HK-2 (cell line): ENCODE data around the gene CARD9.
"Not testable (repeated sequence)": the region's sequence is repeated elsewhere in the genome, so short reads cannot be mapped to it uniquely, and the experiment has no call there.

Experiments
- DNase-seq: peaks from one replicate; pipeline ENCODE4 v3.0.0-alpha.2; 2018; ENCODE audit not compliant: unreplicated experiment

CARD9 gene

GRCh38 chr9:136363949-136364748 lies 9.3 kb downstream of the CARD9 start:
- no peak for DNase-seq

- DNase-seq = peak; percentile 99
These were observed 10.1 kb downstream of the CARD9 start, which contains the start of gene DNLZ for GRCh38 chr9:136363106-136363948. TSS of gene DNLZ (minus strand) at chr9:136363744. CDS start at chr9:136363714, 30 bp downstream.

GRCh38 chr9:136362450-136362784 lies 11.1 kb downstream of the CARD9 start:
- no peak for DNase-seq

GRCh38 chr9:136361754-136362449 lies 11.6 kb downstream of the CARD9 start:
- DNase-seq = no peak

- DNase-seq = no peak
These were observed 12.3 kb downstream of the CARD9 start for GRCh38 chr9:136361047-136361753.

- no peak for DNase-seq
These were observed 13.4 kb downstream of the CARD9 start for GRCh38 chr9:136359774-136360718.

- no peak for DNase-seq
These were observed 14.6 kb downstream of the CARD9 start for GRCh38 chr9:136358888-136359287.

GRCh38 chr9:136358016-136358415 lies 15.5 kb downstream of the CARD9 start:
- DNase-seq = no peak

GRCh38 chr9:136357202-136357725 lies 16.2 kb downstream of the CARD9 start:
- no peak for DNase-seq

GRCh38 chr9:136355616-136356557 lies 17.6 kb downstream of the CARD9 start:
- DNase-seq = no peak

GRCh38 chr9:136354592-136355085 lies 18.8 kb downstream of the CARD9 start:
- peak; percentile 80 for DNase-seq

- DNase-seq = no peak
These were observed 19.5 kb downstream of the CARD9 start for GRCh38 chr9:136353757-136354488.

- no peak for DNase-seq
These were observed 20.4 kb downstream of the CARD9 start for GRCh38 chr9:136353088-136353487.

- no peak for DNase-seq
These were observed 20.8 kb downstream of the CARD9 start for GRCh38 chr9:136352682-136353081.

GRCh38 chr9:136351868-136352267 lies 21.6 kb downstream of the CARD9 start:
- not testable (repeated sequence) for DNase-seq

- no peak for DNase-seq
These were observed 22.1 kb downstream of the CARD9 start for GRCh38 chr9:136351252-136351800.

GRCh38 chr9:136349546-136349945 lies 23.9 kb downstream of the CARD9 start:
- no peak for DNase-seq

GRCh38 chr9:136348691-136349090 lies 24.8 kb downstream of the CARD9 start:
- no peak for DNase-seq
